Measurements from ENCODE around the gene SORCS1.

- no peak for TF ChIP-seq CTCF (IDR thresholded peaks at IDR 0.05 in 2 of 3, conservative IDR thresholded peaks at IDR 0.05 in 1 of 3; ENCODE audit: borderline replicate concordance in 1 of 3, insufficient read depth in 1 of 3, low read depth in 2 of 3, low read length in 2 of 3)
- TF ChIP-seq MAX (IDR thresholded peaks at IDR 0.05) = no peak
- TF ChIP-seq RAD21 (IDR thresholded peaks at IDR 0.05; ENCODE audit: low read depth) = no peak
- no peak for TF ChIP-seq POLR2A (IDR thresholded peaks at IDR 0.05; ENCODE audit: borderline replicate concordance, extremely low read depth, insufficient read depth, insufficient read length)
- TF ChIP-seq SP1 (IDR thresholded peaks at IDR 0.05; ENCODE audit: low read depth) = no peak
- no peak for TF ChIP-seq CBX3 (IDR thresholded peaks at IDR 0.05; ENCODE audit: low read depth)
- no peak for TF ChIP-seq CEBPB (IDR thresholded peaks at IDR 0.05; ENCODE audit: low read depth)
Observed at GRCh38 chr10:107028236-107028635, 136.3 kb downstream of the SORCS1 start.

Data from HCT116 (cell line).